GM12878 (cell line): ENCODE results near the gene INTS6. TPM values are rescaled to one million over a fixed set of nuclear protein-coding genes. Genes with fewer than 3 reads are reported as not detected.

Source experiments
- ATAC-seq: fragments of 200-7000 bp; cut with Tn5 transposase; 3 replicates; pipeline ENCODE4 v1.9.1; 2020; ENCODE audit warnings: mild to moderate bottlenecking, moderate library complexity
- BruUV-seq: library from RNA; stranded (reverse); fragments of 400-500 nt; replicated peaks from 2 replicates; lab custom pipeline; 2021; lab: Mats Ljungman, UMichigan
- CTCF ChIA-PET: fragments of 300-600 bp; sonication (Branson Sonifier 250); formaldehyde crosslinking; extraction: SDS; loops from one replicate; lab custom pipeline; 2021; ENCODE audit warnings: inconsistent platforms; lab: Yijun Ruan, JAX
- POLR2A ChIA-PET: fragments of 350-600 bp; formaldehyde crosslinking; extraction: SDS; loops from one replicate; lab custom pipeline; 2021; ENCODE audit warnings: inconsistent platforms; lab: Charles Lee
- RAD21 ChIA-PET: fragments of 300-600 bp; sonication (Branson Sonifier 250); formaldehyde crosslinking; loops from one replicate; lab custom pipeline; 2023; ENCODE audit warnings: antibody characterized with exemption; ENCODE audit not compliant: unreplicated experiment; lab: Charles Lee
- SMC1A ChIA-PET: fragments of 300-600 bp; sonication (Branson Sonifier 250); formaldehyde crosslinking; loops from one replicate; lab custom pipeline; 2023; ENCODE audit not compliant: unreplicated experiment, uncharacterized antibody; lab: Charles Lee
- DNase-seq: peaks from one replicate; pipeline ENCODE4 v3.0.0-alpha.2; 2011; ENCODE audit warnings: low read depth, low spot score
- FAIRE-seq: peaks from 3 replicates; lab custom pipeline; 2011; peaks lifted over from hg19 to GRCh38; lab: Jason Lieb, UNC
- H2AFZ ChIP-seq: 2 replicates; pipeline ENCODE4 v1.6.0; 2011; ENCODE audit warnings: low read depth, low read length, control low read depth; ENCODE audit not compliant: control insufficient read depth
- H3K27ac ChIP-seq: 2 replicates; pipeline ENCODE4 v1.5.1; 2011; ENCODE audit warnings: control low read depth; ENCODE audit not compliant: control insufficient read depth, insufficient read depth
- H3K27me3 ChIP-seq, 2 experiments: replicated peaks in 1 of 2; 2 replicates each; pipeline versions ENCODE4 v1.6.0 to v1.6.1; 2011; ENCODE audit warnings: low read length in 1 of 2; ENCODE audit not compliant: control insufficient read depth in 2 of 2, insufficient read depth in 2 of 2
- H3K36me3 ChIP-seq, 2 experiments: 2 replicates each; pipeline ENCODE4 v1.5.1; 2011; ENCODE audit warnings: low read length in 1 of 2; ENCODE audit not compliant: control insufficient read depth in 2 of 2, insufficient read depth in 2 of 2
- H3K4me1 ChIP-seq: 2 replicates; pipeline ENCODE4 v1.6.1; 2011; ENCODE audit warnings: mild to moderate bottlenecking, low read length, moderate library complexity, mixed read lengths; ENCODE audit not compliant: control insufficient read depth, insufficient read depth
- H3K4me2 ChIP-seq: 2 replicates; pipeline ENCODE4 v1.6.0; 2011; ENCODE audit warnings: control low read depth; ENCODE audit not compliant: control insufficient read depth, insufficient read depth
- H3K4me3 ChIP-seq: fragments of 200-600 bp; sonication (generic); 2 replicates; pipeline ENCODE4 v1.5.1; 2016
- H3K79me2 ChIP-seq: 2 replicates; pipeline ENCODE4 v1.6.0; 2011; ENCODE audit warnings: low read length; ENCODE audit not compliant: control insufficient read depth, insufficient read depth
- H3K9ac ChIP-seq: 2 replicates; pipeline ENCODE4 v1.8.0; 2011; ENCODE audit warnings: low read length, control low read depth, mixed read lengths; ENCODE audit not compliant: control insufficient read depth, insufficient read depth
- H3K9me3 ChIP-seq: replicated peaks from 3 replicates; pipeline ENCODE4 v1.5.1; 2011; ENCODE audit warnings: mild to moderate bottlenecking, low read length; ENCODE audit not compliant: control insufficient read depth, insufficient read depth
- H4K20me1 ChIP-seq: 2 replicates; pipeline ENCODE4 v1.6.0; 2011; ENCODE audit not compliant: control insufficient read depth, insufficient read depth
- MYC ChIP-seq: IDR thresholded peaks from 2 replicates; pipeline ENCODE4 v1.6.1; 2011; ENCODE audit warnings: mild to moderate bottlenecking, low read length, moderate library complexity, inconsistent platforms; ENCODE audit not compliant: insufficient read depth, insufficient replicate concordance, insufficient read length, severe bottlenecking
- NFXL1 ChIP-seq: fragments of 450-650 bp; IDR thresholded peaks from 2 replicates; pipeline ENCODE4 v1.6.1; 2017; ENCODE audit warnings: antibody characterized with exemption, mild to moderate bottlenecking, borderline replicate concordance
- NRF1 ChIP-seq: conservative IDR thresholded peaks from 2 replicates; pipeline ENCODE4 v1.6.1; 2011; ENCODE audit warnings: mild to moderate bottlenecking, low read depth, low read length, improper control_type of control experiment
- POLR2A ChIP-seq: IDR thresholded peaks from 2 replicates; pipeline ENCODE4 v1.6.1; 2011; ENCODE audit warnings: low read depth, mild to moderate bottlenecking, low read length
- RUNX3 ChIP-seq: IDR thresholded peaks from 2 replicates; pipeline ENCODE4 v1.6.1; 2012; ENCODE audit warnings: low read length, inconsistent platforms
- ZNF687 ChIP-seq: fragments of 450-650 bp; IDR thresholded peaks from 2 replicates; pipeline ENCODE4 v1.6.1; 2017; ENCODE audit warnings: mild to moderate bottlenecking, moderate library complexity
- WGBS: methylation state at CpG from one replicate; pipeline ENCODE4 v1.1.6; 2016; ENCODE audit warnings: low lambda C conversion rate; ENCODE audit not compliant: insufficient replicate concordance, insufficient coverage; ENCODE audit errors: missing lambda C conversion rate; 5-methylcytosine and 5-hydroxymethylcytosine counted together
- in situ Hi-C: fragments of 300-500 bp; cut with MboI; formaldehyde crosslinking; loops from 9 replicates; pipeline ENCODE4 v1.14.3; 2018; ENCODE audit warnings: mixed read lengths
- intact Hi-C: fragments of 100-400 bp; cut with micrococcal nuclease; formaldehyde crosslinking; loops from one replicate; pipeline ENCODE4 v1.14.2; 2022; ENCODE audit not compliant: unreplicated experiment
- polyA plus RNA-seq, 11 experiments: library from polyadenylated mRNA; depleted of rRNA in 4 of 11; unstranded in 6 of 11; stranded (reverse) in 5 of 11; fragments of >200 nt; fragmentation: Nextera tagmentation in 4 of 11; fragmentation: Illumina TruSeq in 1 of 11; extraction: Ambion mirVana in 4 of 11; extraction: Trizol in 1 of 11; gene quantifications; 1 replicate in 1 of 11; 2 replicates in 10 of 11; pipeline versions ENCODE4 v1.2.1 to v1.2.3, GENCODE V29; 2011 to 2016; ENCODE audit warnings: inconsistent platforms in 2 of 11, missing spikeins in 2 of 11, low read depth in 1 of 11
- total RNA-seq, 4 experiments: library from RNA; depleted of rRNA in 3 of 4; stranded (reverse); fragments of >200 nt in 3 of 4; fragmentation: Illumina TruSeq in 1 of 4; extraction: Trizol in 1 of 4; gene quantifications; 2 replicates each; pipeline versions ENCODE4 v1.2.1 to v1.2.3, GENCODE V29; 2013 to 2021

Gene INTS6
- total and polyA plus RNA-seq, 10 of the 15 experiments (the other 5 are each of a cell fraction or from before 2014, with no cell fraction given): 7.2 to 57.7 (median 30.9) TPM

- TF ChIP-seq ZNF687: no peak
- no peak for TF ChIP-seq NFXL1
- TF ChIP-seq MYC: no peak
- TF ChIP-seq NRF1: no peak
Observed at GRCh38 chr13:51456510-51456909, 3.7 kb upstream of the INTS6 start (continued).

- Histone ChIP-seq H3K4me1 (peaks cover 5% of the 10 kb centered on the region; the same call in 1 of the 2 replicates), H3K36me3 (peaks cover 0 to 3% of the 10 kb centered on the region in 2 experiments; a peak in 1 of 4 replicates), H3K27me3 (no peaks in the 10 kb centered on the region)
- POLR2A ChIA-PET: interaction anchor here (1.4 to 3.1 kb wide), 4 partner anchors 9 to 95 kb away, joined by 3 to 11 read pairs (median 7); no protein-coding TSS in a partner anchor
- TF ChIP-seq RUNX3 (no peak), POLR2A (0 out of 2 replicates have a peak, but pooled peaks have one; percentile 2)
- TF ChIP-seq, all 136 proteins: peak for 1
- Histone ChIP-seq H3K9me3 (peaks cover 2% of the 10 kb centered on the region; the same call in 1 of the 3 replicates), H3K27ac (no peak overlapping the region), H3K4me3 (no peak overlapping the region), H3K9ac (no peak overlapping the region), H3K4me2 (no peak overlapping the region), H2AFZ (no peak overlapping the region), H4K20me1 (no peaks in the 10 kb centered on the region), H3K79me2 (peaks cover 31% of the 10 kb centered on the region)
- no peak for DNase-seq
- intact Hi-C loops (no loop called here), in situ Hi-C loops (loop anchor here (10.0 kb wide), 1 partner anchor 129 kb away; the partner anchor contains the start of gene WDFY2)
- CTCF ChIA-PET: interaction anchor here (1.3 to 2.0 kb wide), 3 partner anchors 130 to 342 kb away, joined by 4 to 17 read pairs (median 6); no protein-coding TSS in a partner anchor
- no peak for ATAC-seq
- WGBS: 93% methylated on average over 9 of the region's 9 CpGs
- BruUV-seq: no TSS peak
- RAD21 ChIA-PET: interaction anchor here (1.1 to 3.6 kb wide), 3 partner anchors 97 to 343 kb away, joined by 4 to 34 read pairs (median 21); no protein-coding TSS in a partner anchor
- SMC1A ChIA-PET: interaction anchor here (0.9 to 2.9 kb wide), 14 partner anchors 9 to 357 kb away, joined by 3 to 18 read pairs (median 6); no protein-coding TSS in a partner anchor
- FAIRE-seq: no peak
Observed at GRCh38 chr13:51455532-51455931, 2.7 kb upstream of the INTS6 start.
